22Rv1 (cell line): Measurements from ENCODE around the gene IQCH.

ENCODE experiments used
- ZFX ChIP-seq: fragments of 450-650 bp; IDR thresholded peaks from 2 replicates; pipeline ENCODE4 v1.6.1; 2017; ENCODE audit warnings: antibody characterized with exemption, borderline replicate concordance
- TF ChIP-seq, protein P1 (sequence below): fragments of 450-650 bp; IDR thresholded peaks from 2 replicates; pipeline ENCODE4 v1.5.1; 2017; ENCODE audit warnings: mild to moderate bottlenecking

DNA sequence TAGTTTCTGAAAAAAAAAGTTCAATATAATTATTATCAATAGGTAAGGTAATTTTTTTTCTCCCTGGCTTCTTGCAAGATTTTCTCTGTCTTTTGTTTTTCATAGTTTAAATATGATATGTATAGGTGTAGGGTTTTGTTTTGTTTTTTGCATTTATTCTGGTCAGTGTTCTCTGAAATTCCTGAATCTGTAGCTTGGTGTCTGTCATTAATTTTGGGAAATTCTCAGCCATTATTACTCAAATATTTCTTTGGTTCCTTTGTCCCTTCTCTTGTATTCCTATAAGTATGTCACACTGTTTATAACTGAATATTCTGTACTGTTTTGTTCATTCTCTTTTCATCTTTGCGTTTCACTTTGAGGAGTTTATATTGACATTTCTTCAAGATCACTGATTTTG, 22.1 kb downstream of the IQCH start:
- TF ChIP-seq, protein P1, sequence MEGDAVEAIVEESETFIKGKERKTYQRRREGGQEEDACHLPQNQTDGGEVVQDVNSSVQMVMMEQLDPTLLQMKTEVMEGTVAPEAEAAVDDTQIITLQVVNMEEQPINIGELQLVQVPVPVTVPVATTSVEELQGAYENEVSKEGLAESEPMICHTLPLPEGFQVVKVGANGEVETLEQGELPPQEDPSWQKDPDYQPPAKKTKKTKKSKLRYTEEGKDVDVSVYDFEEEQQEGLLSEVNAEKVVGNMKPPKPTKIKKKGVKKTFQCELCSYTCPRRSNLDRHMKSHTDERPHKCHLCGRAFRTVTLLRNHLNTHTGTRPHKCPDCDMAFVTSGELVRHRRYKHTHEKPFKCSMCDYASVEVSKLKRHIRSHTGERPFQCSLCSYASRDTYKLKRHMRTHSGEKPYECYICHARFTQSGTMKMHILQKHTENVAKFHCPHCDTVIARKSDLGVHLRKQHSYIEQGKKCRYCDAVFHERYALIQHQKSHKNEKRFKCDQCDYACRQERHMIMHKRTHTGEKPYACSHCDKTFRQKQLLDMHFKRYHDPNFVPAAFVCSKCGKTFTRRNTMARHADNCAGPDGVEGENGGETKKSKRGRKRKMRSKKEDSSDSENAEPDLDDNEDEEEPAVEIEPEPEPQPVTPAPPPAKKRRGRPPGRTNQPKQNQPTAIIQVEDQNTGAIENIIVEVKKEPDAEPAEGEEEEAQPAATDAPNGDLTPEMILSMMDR = no peak
- TF ChIP-seq ZFX = no peak
